Subcutaneous abdominal adipose tissue (tissue), 5 donors: Measurements from ENCODE around the gene DENND2D.
"Not testable (repeated sequence)": the region's sequence is repeated elsewhere in the genome, so short reads cannot be mapped to it uniquely, and the experiment has no call there.

Experiments
- H3K27ac ChIP-seq: one replicate; pipeline ENCODE4 v1.7.0; 2013; ENCODE audit warnings: low read depth, mild to moderate bottlenecking, inconsistent platforms, low read length, moderate library complexity
- H3K27me3 ChIP-seq, 5 donors: one replicate each; pipeline ENCODE4 v1.7.0; 2013; ENCODE audit warnings: low read length in 5 of 5, inconsistent platforms in 1 of 5; ENCODE audit not compliant: control insufficient read depth in 5 of 5, insufficient read depth in 4 of 5
- H3K36me3 ChIP-seq, 5 donors: one replicate each; pipeline ENCODE4 v1.7.0; 2013; ENCODE audit warnings: low read length in 5 of 5; ENCODE audit not compliant: control insufficient read depth in 5 of 5, insufficient read depth in 5 of 5
- H3K4me1 ChIP-seq, 5 donors: one replicate each; pipeline ENCODE4 v1.7.0; 2013; ENCODE audit warnings: low read length in 5 of 5, mild to moderate bottlenecking in 3 of 5, moderate library complexity in 1 of 5; ENCODE audit not compliant: control insufficient read depth in 5 of 5, insufficient read depth in 5 of 5
- H3K4me3 ChIP-seq, 5 donors: one replicate each; pipeline ENCODE4 v1.7.0; 2013; ENCODE audit warnings: low read length in 5 of 5, low read depth in 1 of 5
- H3K9ac ChIP-seq, 5 donors: one replicate each; pipeline ENCODE4 v1.7.0; 2013; ENCODE audit warnings: low read length in 5 of 5, mild to moderate bottlenecking in 4 of 5, moderate library complexity in 3 of 5
- H3K9me3 ChIP-seq, 5 donors: one replicate each; pipeline ENCODE4 v1.7.0; 2013; ENCODE audit warnings: low read length in 5 of 5; ENCODE audit not compliant: control insufficient read depth in 5 of 5
- donor health status: healthy.
- donor health status: healthy.
- donor health status: healthy.
- donor health status: healthy.
- donor health status: healthy.

The DENND2D gene

DNA sequence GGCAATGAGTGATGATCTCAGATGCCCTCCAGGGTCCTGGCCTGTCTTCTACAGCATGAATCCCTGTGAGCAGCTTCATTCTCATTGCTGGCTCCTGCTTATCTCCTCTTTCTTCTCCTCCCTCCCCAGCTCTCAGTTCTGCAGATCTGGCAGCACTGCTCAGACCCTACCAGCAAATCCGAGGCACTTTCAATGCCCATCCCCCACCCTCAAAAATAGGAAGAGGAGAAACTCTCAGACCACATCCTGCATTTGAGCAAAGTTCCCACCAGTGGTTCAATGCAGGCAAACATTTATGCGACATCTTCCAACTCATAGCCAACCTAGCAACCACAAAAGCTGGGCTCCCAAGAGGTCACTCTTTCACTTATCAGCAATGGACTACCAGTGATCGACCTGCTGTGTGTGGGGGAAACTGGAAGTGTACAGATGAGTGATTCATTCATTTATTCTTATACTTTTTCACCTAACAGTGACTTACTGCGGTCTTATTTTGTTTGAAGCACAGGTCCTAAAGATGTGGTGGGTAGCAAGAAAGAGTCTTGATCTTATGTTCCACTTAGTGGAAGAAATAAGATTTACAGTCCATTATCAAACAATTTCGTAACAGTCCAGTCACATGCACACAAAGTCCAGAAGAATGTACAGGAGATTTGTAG, 21.3 kb upstream of the DENND2D start:
- Histone ChIP-seq H3K36me3 (no peaks in the 10 kb centered on the region), H3K4me1 (peaks cover 0 to 35% (median 17%) of the 10 kb centered on the region in 5 donors), H3K9ac (peak overlapping the region in 1 of 5 donors; percentile 9), H3K4me3 (no peak overlapping the region), H3K9me3 (no peaks in the 10 kb centered on the region), H3K27ac (no peak overlapping the region), H3K27me3 (no peaks in the 10 kb centered on the region)

- H3K4me3 ChIP-seq, result no peak overlapping the region
- no peaks in the 10 kb centered on the region for H3K36me3 ChIP-seq
- H3K4me1 ChIP-seq, result peaks cover 0 to 38% (median 22%) of the 10 kb centered on the region in 5 donors
- H3K27ac ChIP-seq, result no peak overlapping the region
- H3K9me3 ChIP-seq, result no peaks in the 10 kb centered on the region
- peak overlapping the region in 1 of 5 donors; percentile 9 for H3K9ac ChIP-seq
- no peaks in the 10 kb centered on the region for H3K27me3 ChIP-seq
Measured at GRCh38 chr1:111221276-111221632, 20.8 kb upstream of the DENND2D start.

DNA sequence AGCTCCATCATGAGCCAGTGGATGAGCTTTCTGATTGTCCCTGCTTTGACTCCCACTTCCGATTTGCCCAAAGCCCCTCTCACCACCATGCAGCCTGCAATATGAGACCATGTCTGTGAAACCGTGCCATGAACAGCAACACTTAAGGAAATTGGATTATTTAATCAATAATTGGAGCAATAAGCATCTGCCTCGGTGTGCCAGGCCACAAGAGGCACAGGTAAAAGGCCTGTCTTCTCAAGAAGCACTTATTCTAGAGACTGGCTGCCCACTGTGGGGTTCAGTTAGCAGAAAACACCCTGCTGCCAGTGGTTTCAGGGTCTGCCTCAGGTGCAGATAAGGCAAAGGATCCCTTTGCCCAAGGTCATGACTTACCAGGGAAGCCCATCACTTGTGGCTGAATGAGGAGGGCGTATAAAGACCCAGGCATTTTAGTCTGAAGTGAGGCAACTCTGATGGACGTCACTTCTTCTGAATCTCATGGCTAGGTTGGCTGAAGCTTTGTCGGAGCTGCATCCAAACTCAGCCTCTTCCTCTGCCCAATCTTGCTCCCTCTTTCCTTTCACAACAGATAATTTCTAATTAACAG, 19.9 kb upstream of the DENND2D start:
- Histone ChIP-seq H3K9me3 (no peaks in the 10 kb centered on the region), H3K9ac (no peak overlapping the region), H3K4me1 (peaks cover 0 to 45% (median 27%) of the 10 kb centered on the region in 5 donors), H3K27ac (no peak overlapping the region), H3K27me3 (no peaks in the 10 kb centered on the region), H3K4me3 (no peak overlapping the region), H3K36me3 (no peaks in the 10 kb centered on the region)

DNA sequence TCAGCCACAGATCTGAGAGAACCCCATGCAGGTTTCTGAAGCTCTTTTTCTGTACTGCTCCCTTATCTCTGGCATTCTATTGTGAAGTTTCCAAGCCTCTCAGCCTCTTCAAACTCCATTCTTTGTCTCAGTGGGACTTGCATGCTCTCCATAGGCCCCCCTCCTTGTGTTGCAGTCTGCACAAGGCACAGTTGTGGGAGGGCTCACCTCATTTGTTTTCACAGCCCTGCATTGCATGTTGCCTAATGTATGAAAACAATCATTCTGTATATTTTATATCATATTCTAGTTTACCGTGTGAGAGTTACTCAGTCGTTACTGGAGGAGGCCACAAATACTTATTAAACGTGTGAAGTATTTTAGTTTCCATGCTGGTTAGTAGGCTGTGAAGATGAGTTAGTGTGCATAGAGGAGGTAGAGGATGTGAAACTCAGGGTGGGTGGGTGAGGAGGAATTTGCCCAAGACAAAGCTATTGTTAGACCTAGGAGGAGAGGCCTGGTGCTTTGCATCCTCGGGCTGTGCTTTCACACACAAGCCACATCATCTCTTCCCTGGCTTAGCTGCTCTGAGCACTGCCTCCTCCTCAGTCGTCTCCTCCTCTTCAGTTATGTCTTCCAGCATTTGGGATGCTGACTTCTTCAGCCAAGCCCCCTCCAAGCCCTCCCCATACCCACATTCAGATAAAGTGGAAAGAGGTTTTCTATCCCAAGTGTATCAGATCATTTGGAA, 19.3 kb upstream of the DENND2D start:
- no peaks in the 10 kb centered on the region for H3K9me3 ChIP-seq
- peaks cover 0 to 45% (median 27%) of the 10 kb centered on the region in 5 donors for H3K4me1 ChIP-seq
- H3K4me3 ChIP-seq, result no peak overlapping the region
- no peaks in the 10 kb centered on the region for H3K36me3 ChIP-seq
- H3K9ac ChIP-seq, result no peak overlapping the region
- H3K27ac ChIP-seq, result no peak overlapping the region
- no peaks in the 10 kb centered on the region for H3K27me3 ChIP-seq

- no peaks in the 10 kb centered on the region for H3K36me3 ChIP-seq
- no peaks in the 10 kb centered on the region for H3K9me3 ChIP-seq
- H3K27ac ChIP-seq, result no peak overlapping the region
- peaks cover 0 to 45% (median 27%) of the 10 kb centered on the region in 5 donors for H3K4me1 ChIP-seq
- H3K9ac ChIP-seq, result no peak overlapping the region
- H3K4me3 ChIP-seq, result no peak overlapping the region
- H3K27me3 ChIP-seq, result no peaks in the 10 kb centered on the region
Measured at GRCh38 chr1:111218701-111219556, 18.5 kb upstream of the DENND2D start.

- no peaks in the 10 kb centered on the region for H3K36me3 ChIP-seq
- H3K4me3 ChIP-seq, result no peak overlapping the region
- peaks cover 0 to 39% (median 21%) of the 10 kb centered on the region in 5 donors for H3K4me1 ChIP-seq
- H3K27ac ChIP-seq, result no peak overlapping the region
- H3K9ac ChIP-seq, result no peak overlapping the region
- no peaks in the 10 kb centered on the region for H3K9me3 ChIP-seq
- no peaks in the 10 kb centered on the region for H3K27me3 ChIP-seq
Measured at GRCh38 chr1:111217183-111217910, 16.9 kb upstream of the DENND2D start.

DNA sequence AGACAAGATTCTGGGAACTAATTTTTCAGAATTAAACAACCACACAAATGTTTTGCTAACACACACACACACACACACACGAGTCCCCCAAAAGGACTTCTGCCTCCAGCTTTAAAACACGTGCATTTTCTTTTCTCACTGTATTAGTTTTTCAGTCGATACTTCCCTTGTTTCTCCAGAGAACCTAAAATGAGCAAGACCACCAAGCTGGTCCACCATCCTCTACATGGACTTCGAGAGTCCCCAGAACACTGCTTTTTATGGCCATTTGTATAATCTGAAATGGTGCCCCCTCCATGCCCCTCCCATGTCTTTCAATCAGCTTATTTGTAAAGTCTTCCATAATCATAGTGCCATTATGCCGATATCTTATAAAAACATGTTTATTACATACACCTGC, 16.3 kb upstream of the DENND2D start:
- Histone ChIP-seq H3K36me3 (no peaks in the 10 kb centered on the region), H3K4me3 (no peak overlapping the region), H3K27ac (no peak overlapping the region), H3K27me3 (no peaks in the 10 kb centered on the region), H3K9ac (no peak overlapping the region), H3K4me1 (peaks cover 0 to 33% (median 17%) of the 10 kb centered on the region in 5 donors), H3K9me3 (no peaks in the 10 kb centered on the region)

- not testable (repeated sequence) for H3K9ac ChIP-seq, H3K36me3 ChIP-seq, H3K27ac ChIP-seq, H3K9me3 ChIP-seq, H3K4me3 ChIP-seq, H3K27me3 ChIP-seq
- peaks cover 0 to 20% (median 11%) of the 10 kb centered on the region in 5 donors for H3K4me1 ChIP-seq
Measured at GRCh38 chr1:111215285-111215684, 14.8 kb upstream of the DENND2D start.

DNA sequence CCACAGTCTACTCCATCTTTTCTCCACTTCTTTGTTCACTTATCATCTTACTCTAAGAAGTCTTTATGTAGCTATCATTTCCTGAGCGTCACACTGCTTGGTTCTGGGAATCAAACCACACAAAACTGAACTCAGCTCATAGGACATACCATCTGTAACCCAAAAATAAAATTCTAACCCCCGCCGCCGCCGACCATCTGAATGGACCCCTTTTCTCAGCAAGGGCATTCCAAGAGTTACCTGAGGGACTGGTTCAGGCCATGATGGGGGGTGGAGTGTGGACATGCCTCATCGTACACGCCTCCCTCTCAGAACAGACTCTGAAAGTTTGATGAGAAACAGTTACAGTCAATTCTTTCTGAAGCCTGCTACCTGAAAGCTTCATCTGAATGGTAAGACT, 14.4 kb upstream of the DENND2D start:
- Histone ChIP-seq H3K36me3 (no peaks in the 10 kb centered on the region), H3K9ac (no peak overlapping the region), H3K27me3 (no peaks in the 10 kb centered on the region), H3K9me3 (no peaks in the 10 kb centered on the region), H3K27ac (no peak overlapping the region), H3K4me1 (peaks cover 0 to 16% (median 11%) of the 10 kb centered on the region in 5 donors), H3K4me3 (no peak overlapping the region)
